Fibroblast of the aortic adventitia (primary cell): ENCODE results near the gene COL18A1. TPM values are rescaled to one million over a fixed set of nuclear protein-coding genes. Genes with fewer than 3 reads are reported as not detected.

ENCODE experiments used
- DNase-seq: peaks from one replicate; pipeline ENCODE4 v3.0.0-alpha.2; 2010; ENCODE audit warnings: low read depth
- H3K4me3 ChIP-seq: 2 replicates; pipeline ENCODE4 v1.5.1; 2011; ENCODE audit warnings: low read depth, mild to moderate bottlenecking, control low read depth, low read length, moderate library complexity
- total RNA-seq: library from RNA; depleted of rRNA; stranded (reverse); fragments of >200 nt; gene quantifications from 2 replicates; pipeline ENCODE4 v1.2.3, GENCODE V29; 2012; ENCODE audit warnings: low replicate concordance
- TF ChIP-seq, protein P1 (sequence below): IDR thresholded peaks from 2 replicates; pipeline ENCODE4 v1.5.1; 2011; ENCODE audit warnings: mild to moderate bottlenecking, low read length, control low read depth, inconsistent platforms; ENCODE audit not compliant: insufficient read depth

COL18A1 gene
- total RNA-seq, 1 donor = 57.9 TPM

DNA sequence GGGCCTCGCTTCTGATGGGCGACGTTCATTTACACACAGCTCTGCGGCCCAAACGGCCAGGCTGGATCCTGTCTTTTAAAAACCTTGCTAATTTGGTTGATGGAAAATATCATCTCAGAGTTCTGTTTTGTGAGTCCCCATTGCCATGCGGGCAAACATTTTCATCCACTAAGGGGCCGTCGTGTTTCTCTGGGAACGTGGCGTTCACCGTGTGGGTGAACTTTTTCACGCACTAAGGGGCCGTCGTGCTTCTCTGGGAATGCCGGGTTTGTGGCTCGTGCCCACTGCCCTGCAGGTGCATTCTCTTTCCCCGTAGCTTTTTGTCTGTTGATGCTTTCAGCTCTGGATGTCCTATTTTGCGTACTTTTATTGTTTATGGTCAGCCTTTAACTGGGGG lies 6.8 kb downstream of the COL18A1 start:
- H3K4me3 ChIP-seq = no peak overlapping the region

DNA sequence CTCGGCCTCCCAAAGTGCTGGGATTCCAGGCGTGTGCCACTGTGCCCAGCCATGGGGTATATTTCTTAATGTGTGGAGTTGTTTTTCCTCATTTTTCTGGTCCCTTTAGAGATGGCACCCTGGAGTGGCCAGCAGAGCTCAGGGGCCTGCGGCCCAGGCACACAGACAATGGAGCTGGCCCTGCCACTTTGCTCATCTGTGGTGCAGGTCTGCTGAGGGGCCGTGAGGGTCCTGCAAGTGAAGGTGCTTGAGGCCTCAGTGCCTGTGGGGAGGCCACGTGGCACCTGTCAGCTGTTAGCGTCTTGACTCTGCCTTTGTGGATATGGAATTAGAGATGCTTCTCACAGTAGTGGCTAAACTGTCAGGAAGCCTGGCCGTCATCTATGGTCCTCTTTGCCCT lies 7.5 kb downstream of the COL18A1 start:
- no peak overlapping the region for H3K4me3 ChIP-seq
- TF ChIP-seq, protein P1, sequence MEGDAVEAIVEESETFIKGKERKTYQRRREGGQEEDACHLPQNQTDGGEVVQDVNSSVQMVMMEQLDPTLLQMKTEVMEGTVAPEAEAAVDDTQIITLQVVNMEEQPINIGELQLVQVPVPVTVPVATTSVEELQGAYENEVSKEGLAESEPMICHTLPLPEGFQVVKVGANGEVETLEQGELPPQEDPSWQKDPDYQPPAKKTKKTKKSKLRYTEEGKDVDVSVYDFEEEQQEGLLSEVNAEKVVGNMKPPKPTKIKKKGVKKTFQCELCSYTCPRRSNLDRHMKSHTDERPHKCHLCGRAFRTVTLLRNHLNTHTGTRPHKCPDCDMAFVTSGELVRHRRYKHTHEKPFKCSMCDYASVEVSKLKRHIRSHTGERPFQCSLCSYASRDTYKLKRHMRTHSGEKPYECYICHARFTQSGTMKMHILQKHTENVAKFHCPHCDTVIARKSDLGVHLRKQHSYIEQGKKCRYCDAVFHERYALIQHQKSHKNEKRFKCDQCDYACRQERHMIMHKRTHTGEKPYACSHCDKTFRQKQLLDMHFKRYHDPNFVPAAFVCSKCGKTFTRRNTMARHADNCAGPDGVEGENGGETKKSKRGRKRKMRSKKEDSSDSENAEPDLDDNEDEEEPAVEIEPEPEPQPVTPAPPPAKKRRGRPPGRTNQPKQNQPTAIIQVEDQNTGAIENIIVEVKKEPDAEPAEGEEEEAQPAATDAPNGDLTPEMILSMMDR = no peak
- DNase-seq = no peak

More for the DNA sequence above, 6.8 kb downstream of the COL18A1 start:
- TF ChIP-seq, protein P1 = no peak
- DNase-seq = no peak

DNA sequence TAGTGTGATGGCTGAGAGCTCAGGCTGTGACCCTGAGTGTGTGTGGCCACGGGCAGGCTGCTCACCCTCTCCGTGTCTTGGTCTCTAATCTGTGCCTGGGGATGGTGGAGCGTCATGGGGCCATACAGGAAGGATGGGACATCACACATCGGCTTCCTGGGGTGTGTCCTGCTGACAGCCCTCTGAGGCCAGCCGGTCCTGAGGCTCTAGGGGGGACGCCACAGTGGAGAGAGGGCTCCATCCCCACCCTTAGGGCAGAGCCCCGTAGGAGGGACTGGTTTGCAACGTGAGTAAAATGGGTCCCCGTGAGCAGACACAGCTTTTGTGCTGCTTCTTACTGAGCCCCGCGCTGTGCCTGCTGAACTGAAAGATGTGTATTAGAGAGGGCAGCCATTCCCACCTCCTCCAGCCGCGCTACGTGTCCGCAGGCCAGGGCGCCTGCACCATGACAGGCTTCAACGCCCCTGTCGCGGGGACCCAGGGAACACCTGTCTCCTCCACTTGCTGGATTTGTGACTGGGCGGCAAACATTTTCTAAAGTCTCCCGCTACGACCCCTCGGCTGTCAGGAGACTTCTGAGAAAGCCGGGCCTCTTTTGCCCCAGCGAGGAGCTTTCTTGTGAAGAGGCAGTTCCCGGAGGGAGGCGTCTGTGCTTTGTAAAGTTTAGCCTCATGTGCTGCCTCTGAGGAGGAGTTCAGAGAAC lies 8.1 kb downstream of the COL18A1 start:
- DNase-seq = no peak
- H3K4me3 ChIP-seq = no peak overlapping the region
- TF ChIP-seq, protein P1 = no peak

DNA sequence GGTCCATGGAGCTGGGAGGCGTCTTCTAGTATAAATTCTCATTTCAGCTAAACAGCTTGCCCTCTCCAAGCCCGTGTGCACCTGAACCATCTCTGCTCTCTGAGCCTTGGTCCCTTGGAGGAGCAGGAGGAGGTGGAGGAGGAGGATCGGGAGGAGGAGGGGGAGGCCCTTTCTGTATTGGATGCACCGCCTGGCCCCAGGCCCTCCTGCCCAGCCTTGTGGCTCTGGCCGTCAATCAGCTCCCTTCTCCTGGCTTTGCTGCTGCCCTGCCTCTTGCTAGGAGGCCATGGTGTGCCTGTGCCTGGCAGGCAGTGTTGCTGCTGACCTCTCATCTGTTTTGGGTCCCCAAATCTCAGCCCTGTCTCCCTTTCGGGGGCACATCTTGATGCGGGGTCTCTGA lies 9.0 kb downstream of the COL18A1 start:
- no peak for DNase-seq
- TF ChIP-seq, protein P1 = no peak

DNA sequence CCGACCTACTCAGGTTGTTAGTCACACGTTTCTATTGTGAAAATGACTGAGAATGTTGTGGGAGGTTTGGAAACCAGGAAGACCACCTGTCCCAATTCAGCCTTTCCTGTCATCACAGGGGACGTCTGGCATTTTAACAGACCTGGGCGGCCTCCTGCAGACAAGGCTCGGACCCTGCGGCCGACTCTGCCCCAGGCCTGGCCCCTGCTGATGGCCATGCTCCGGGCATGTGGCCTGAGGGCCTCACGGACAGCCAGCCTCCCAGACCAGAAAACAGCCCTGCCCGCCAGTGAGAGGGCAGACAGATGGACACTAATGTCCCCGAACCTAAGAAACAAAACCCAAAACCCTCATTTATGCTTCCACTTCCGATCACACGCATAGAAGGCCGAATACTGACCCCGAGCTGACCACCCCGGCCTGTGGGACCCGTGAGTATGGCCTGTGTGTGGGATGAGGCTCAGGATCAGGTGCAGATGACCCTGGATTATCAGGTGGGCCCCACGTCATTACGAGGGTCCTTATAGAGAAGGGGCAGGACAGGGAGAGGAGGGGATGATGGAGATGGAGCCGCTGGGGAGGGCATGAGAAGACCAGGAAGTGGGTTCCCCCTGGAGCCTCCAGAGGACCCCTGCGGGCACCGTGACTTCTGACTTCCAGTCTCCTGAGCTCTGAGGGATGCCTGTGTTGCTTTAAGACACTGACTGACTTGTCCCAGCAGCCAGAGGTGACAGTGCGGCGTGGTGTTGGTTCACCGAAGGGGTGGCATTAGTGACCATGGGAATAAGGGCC lies 9.6 kb downstream of the COL18A1 start:
- TF ChIP-seq, protein P1 = no peak
- H3K4me3 ChIP-seq = no peak overlapping the region
- no peak for DNase-seq

More for the DNA sequence above, 9.0 kb downstream of the COL18A1 start:
- no peak overlapping the region for H3K4me3 ChIP-seq

DNA sequence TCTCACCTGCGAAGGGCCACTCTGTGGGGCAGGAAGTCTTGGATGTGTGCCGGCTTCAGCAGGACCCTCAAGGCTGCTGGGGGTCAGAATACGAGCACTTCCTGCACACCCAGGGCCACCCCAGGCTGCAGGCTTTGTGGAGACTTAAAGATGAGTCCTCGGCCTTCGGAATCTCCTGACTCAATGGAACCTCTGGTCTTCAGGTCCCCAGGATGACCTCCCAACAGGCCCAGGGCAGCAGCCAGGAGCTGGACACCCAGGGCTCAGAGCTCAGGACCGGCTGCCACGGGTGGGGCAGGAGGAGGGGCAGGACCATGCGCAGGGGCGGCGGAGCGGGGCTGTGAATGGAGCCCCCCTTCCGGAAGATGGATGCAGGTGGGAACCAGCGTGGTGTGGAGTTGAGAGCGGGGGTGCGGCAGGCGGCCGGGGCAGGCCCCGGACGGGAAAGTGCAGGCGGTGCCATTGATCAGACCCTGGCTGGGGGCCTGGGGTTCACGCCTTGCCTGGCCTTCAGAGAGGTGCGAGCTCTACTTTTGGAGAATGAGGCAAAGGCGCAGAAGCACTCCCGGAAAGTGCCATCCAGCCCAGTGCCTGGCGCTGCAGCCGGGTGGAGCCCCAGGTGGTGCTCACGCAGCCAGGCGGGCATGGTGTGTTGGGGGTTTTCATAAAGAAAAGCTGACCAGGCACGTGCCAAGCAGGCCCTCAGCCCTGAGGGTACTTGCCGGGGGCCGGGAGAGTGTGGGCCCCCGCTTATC lies 10.4 kb downstream of the COL18A1 start:
- no peak for DNase-seq
- TF ChIP-seq, protein P1 = no peak
- H3K4me3 ChIP-seq = no peak overlapping the region
